CD14-positive monocyte (primary cell): ENCODE data around the gene IGSF9B. TPM values are rescaled to one million over a fixed set of nuclear protein-coding genes. Genes with fewer than 3 reads are reported as not detected.

ENCODE experiments used
- DNase-seq, 3 donors: peaks; one replicate each; pipeline ENCODE4 v3.0.0-alpha.2; 2011 to 2022
- H2AFZ ChIP-seq: 2 replicates; pipeline ENCODE4 v1.6.0; 2012; ENCODE audit warnings: mild to moderate bottlenecking, low read depth, low read length, inconsistent platforms; ENCODE audit not compliant: insufficient read depth, poor library complexity, severe bottlenecking
- H3K27ac ChIP-seq, 2 donors: 1 replicate in 1 of 2; 2 replicates in 1 of 2; pipeline ENCODE4 v1.5.1; 2012 to 2013; ENCODE audit warnings: low read length in 2 of 2, control low read depth in 1 of 2, inconsistent platforms in 1 of 2, low read depth in 1 of 2, mild to moderate bottlenecking in 1 of 2
- H3K27me3 ChIP-seq, 2 donors: one replicate each; pipeline versions ENCODE4 v1.6.0 to v1.6.1; 2011 to 2013; ENCODE audit warnings: low read length in 2 of 2; ENCODE audit not compliant: control insufficient read depth in 2 of 2, insufficient read depth in 2 of 2
- H3K36me3 ChIP-seq, 2 donors: replicated peaks in 1 of 2; 1 replicate in 1 of 2; 2 replicates in 1 of 2; pipeline versions ENCODE4 v1.5.1 to v1.6.1; 2012 to 2013; ENCODE audit warnings: low read length in 2 of 2, control low read depth in 1 of 2, inconsistent platforms in 1 of 2, mild to moderate bottlenecking in 1 of 2; ENCODE audit not compliant: insufficient read depth in 2 of 2, control insufficient read depth in 1 of 2
- H3K4me1 ChIP-seq, 2 donors: 1 replicate in 1 of 2; 2 replicates in 1 of 2; pipeline versions ENCODE4 v1.5.1 to v1.6.1; 2012 to 2013; ENCODE audit warnings: low read length in 2 of 2, control low read depth in 1 of 2, inconsistent platforms in 1 of 2, mild to moderate bottlenecking in 1 of 2, moderate library complexity in 1 of 2; ENCODE audit not compliant: insufficient read depth in 2 of 2, control insufficient read depth in 1 of 2
- H3K4me2 ChIP-seq: replicated peaks from 2 replicates; pipeline ENCODE3; 2012; ENCODE audit warnings: low read length, moderate library complexity, mild to moderate bottlenecking; ENCODE audit not compliant: poor library complexity, severe bottlenecking; ENCODE audit errors: extremely low read depth
- H3K4me3 ChIP-seq, 3 experiments: fragments of 200-600 bp in 1 of 3; sonication (generic) in 1 of 3; replicated peaks in 1 of 3; 1 replicate in 2 of 3; 2 replicates in 1 of 3; pipeline ENCODE4 v1.5.1; 2011 to 2013; ENCODE audit warnings: low read length in 3 of 3, mild to moderate bottlenecking in 3 of 3, control low read depth in 2 of 3, low read depth in 2 of 3, inconsistent platforms in 1 of 3, moderate library complexity in 1 of 3
- H3K79me2 ChIP-seq: 2 replicates; pipeline ENCODE4 v1.6.0; 2012; ENCODE audit warnings: mild to moderate bottlenecking, control low read depth, inconsistent platforms, low read length, moderate library complexity; ENCODE audit not compliant: insufficient read depth
- H3K9ac ChIP-seq: 2 replicates; pipeline ENCODE4 v1.6.0; 2017; ENCODE audit warnings: low read length, mild to moderate bottlenecking; ENCODE audit not compliant: insufficient read depth, poor library complexity, severe bottlenecking
- H3K9me3 ChIP-seq, 2 donors: replicated peaks in 1 of 2; 1 replicate in 1 of 2; 2 replicates in 1 of 2; pipeline versions ENCODE4 v1.5.1 to v1.6.1; 2012 to 2013; ENCODE audit warnings: low read length in 2 of 2, control low read depth in 1 of 2; ENCODE audit not compliant: control insufficient read depth in 1 of 2, insufficient read depth in 1 of 2
- H4K20me1 ChIP-seq: 2 replicates; pipeline ENCODE4 v1.6.0; 2012; ENCODE audit warnings: mild to moderate bottlenecking, low read length, control low read depth, moderate library complexity; ENCODE audit not compliant: insufficient read depth
- H3K27ac Mint-ChIP-seq, 7 donors: one replicate each; pipeline ENCODE4 v1.8.0; 2020; ENCODE audit warnings: mild to moderate bottlenecking in 7 of 7, mixed read lengths in 7 of 7, moderate library complexity in 6 of 7, inconsistent platforms in 2 of 7
- H3K27me3 Mint-ChIP-seq, 3 donors: one replicate each; pipeline ENCODE4 v1.8.0; 2021 to 2022; ENCODE audit warnings: low read depth in 3 of 3, mild to moderate bottlenecking in 3 of 3, mixed read lengths in 3 of 3, moderate library complexity in 3 of 3, inconsistent platforms in 1 of 3
- H3K36me3 Mint-ChIP-seq, 2 donors: one replicate each; pipeline ENCODE4 v1.8.0; 2020; ENCODE audit warnings: mixed read lengths in 2 of 2, inconsistent platforms in 1 of 2, mild to moderate bottlenecking in 1 of 2
- H3K4me1 Mint-ChIP-seq: one replicate; pipeline ENCODE4 v1.8.0; 2020; ENCODE audit warnings: mild to moderate bottlenecking, mixed read lengths
- H3K4me3 Mint-ChIP-seq, 2 donors: one replicate each; pipeline ENCODE4 v1.8.0; 2020; ENCODE audit warnings: mild to moderate bottlenecking in 2 of 2, mixed read lengths in 2 of 2, moderate library complexity in 1 of 2
- H3K9me3 Mint-ChIP-seq, 7 donors: one replicate each; pipeline ENCODE4 v1.8.0; 2020 to 2022; ENCODE audit warnings: mixed read lengths in 7 of 7, mild to moderate bottlenecking in 6 of 7, moderate library complexity in 6 of 7, inconsistent platforms in 2 of 7
- WGBS: methylation state at CpG from one replicate; pipeline ENCODE4 v1.1.5; 2013; ENCODE audit warnings: missing lambda C conversion rate; ENCODE audit not compliant: insufficient coverage; 5-methylcytosine and 5-hydroxymethylcytosine counted together
- intact Hi-C, 2 donors: fragments of 100-400 bp; cut with micrococcal nuclease; formaldehyde crosslinking; loops; one replicate each; pipeline versions ENCODE4 v1.15.0 to v1.15.1; 2023
- polyA plus RNA-seq, 3 donors: library from polyadenylated mRNA; depleted of rRNA in 1 of 3; unstranded in 2 of 3; stranded (reverse) in 1 of 3; fragments of 300-500 nt in 2 of 3; fragments of >200 nt in 1 of 3; fragmentation: Illumina TruSeq in 2 of 3; gene quantifications; 1 replicate in 2 of 3; 2 replicates in 1 of 3; pipeline ENCODE4 v1.2.3, GENCODE V29; 2012 to 2021
- TF ChIP-seq, protein P1 (sequence below): fragments of 200-600 bp; IDR thresholded peaks from one replicate; pipeline ENCODE4 v1.8.0; 2022; ENCODE audit warnings: antibody characterized with exemption, mild to moderate bottlenecking

IGSF9B gene
- polyA plus RNA-seq, 3 donors: not detected

DNA sequence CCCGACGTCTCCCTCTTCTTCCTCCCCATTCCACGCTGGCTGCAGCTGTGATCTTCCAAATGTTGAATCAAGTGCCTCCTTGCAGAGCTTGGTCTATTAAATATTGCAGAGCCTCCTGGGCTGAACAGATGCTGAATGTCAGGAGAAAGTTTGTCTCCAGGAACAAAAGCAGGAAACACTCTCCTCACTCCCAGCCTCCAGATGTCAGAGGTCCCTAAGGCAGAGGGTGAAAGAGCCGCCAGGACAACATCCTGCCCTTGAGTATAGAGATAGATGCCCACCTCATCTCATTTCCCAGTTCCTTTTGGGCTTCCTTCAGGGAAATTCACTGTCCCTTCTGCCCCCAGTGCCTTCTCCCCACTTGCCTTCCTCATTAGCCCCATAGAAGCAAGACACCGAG lies 40.8 kb upstream of the IGSF9B start:
- Mint-ChIP-seq H3K27me3 (peaks cover 4 to 6% (median 5%) of the 10 kb centered on the region in 3 donors), H3K4me3 (no peak overlapping the region), H3K27ac (peak overlapping the region in 1 of 7 donors; percentile 54), H3K36me3 (no peaks in the 10 kb centered on the region), H3K4me1 (no peaks in the 10 kb centered on the region), H3K9me3 (peaks cover 0 to 3% (median 0%) of the 10 kb centered on the region in 7 donors)
- DNase-seq: no peak
- H3K36me3 ChIP-seq: no peaks in the 10 kb centered on the region
- no peak overlapping the region for H3K4me3 ChIP-seq
- H3K27me3 ChIP-seq: no peaks in the 10 kb centered on the region
- H3K79me2 ChIP-seq: no peaks in the 10 kb centered on the region
- no peaks in the 10 kb centered on the region for H3K4me1 ChIP-seq
- 60% methylated on average over 1 of the region's 5 CpGs for WGBS
- TF ChIP-seq, protein P1, sequence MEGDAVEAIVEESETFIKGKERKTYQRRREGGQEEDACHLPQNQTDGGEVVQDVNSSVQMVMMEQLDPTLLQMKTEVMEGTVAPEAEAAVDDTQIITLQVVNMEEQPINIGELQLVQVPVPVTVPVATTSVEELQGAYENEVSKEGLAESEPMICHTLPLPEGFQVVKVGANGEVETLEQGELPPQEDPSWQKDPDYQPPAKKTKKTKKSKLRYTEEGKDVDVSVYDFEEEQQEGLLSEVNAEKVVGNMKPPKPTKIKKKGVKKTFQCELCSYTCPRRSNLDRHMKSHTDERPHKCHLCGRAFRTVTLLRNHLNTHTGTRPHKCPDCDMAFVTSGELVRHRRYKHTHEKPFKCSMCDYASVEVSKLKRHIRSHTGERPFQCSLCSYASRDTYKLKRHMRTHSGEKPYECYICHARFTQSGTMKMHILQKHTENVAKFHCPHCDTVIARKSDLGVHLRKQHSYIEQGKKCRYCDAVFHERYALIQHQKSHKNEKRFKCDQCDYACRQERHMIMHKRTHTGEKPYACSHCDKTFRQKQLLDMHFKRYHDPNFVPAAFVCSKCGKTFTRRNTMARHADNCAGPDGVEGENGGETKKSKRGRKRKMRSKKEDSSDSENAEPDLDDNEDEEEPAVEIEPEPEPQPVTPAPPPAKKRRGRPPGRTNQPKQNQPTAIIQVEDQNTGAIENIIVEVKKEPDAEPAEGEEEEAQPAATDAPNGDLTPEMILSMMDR: no peak
- H3K4me2 ChIP-seq: no peak overlapping the region
- no peaks in the 10 kb centered on the region for H3K9me3 ChIP-seq
- intact Hi-C loops: no loop called here
- no peaks in the 10 kb centered on the region for H4K20me1 ChIP-seq
- H3K27ac ChIP-seq: no peak overlapping the region
- no peak overlapping the region for H2AFZ ChIP-seq
- no peak overlapping the region for H3K9ac ChIP-seq

GRCh38 chr11:133996671-133997070 lies 39.9 kb upstream of the IGSF9B start:
- Histone ChIP-seq H2AFZ (no peak overlapping the region), H3K27ac (no peak overlapping the region), H3K27me3 (no peaks in the 10 kb centered on the region), H3K9me3 (no peaks in the 10 kb centered on the region), H3K79me2 (no peaks in the 10 kb centered on the region), H3K36me3 (no peaks in the 10 kb centered on the region), H3K4me2 (no peak overlapping the region), H3K4me1 (no peaks in the 10 kb centered on the region), H4K20me1 (no peaks in the 10 kb centered on the region), H3K4me3 (no peak overlapping the region), H3K9ac (no peak overlapping the region)
- TF ChIP-seq, protein P1: no peak
- Mint-ChIP-seq H3K27ac (no peak overlapping the region), H3K9me3 (peaks cover 0 to 3% (median 0%) of the 10 kb centered on the region in 7 donors), H3K4me3 (no peak overlapping the region), H3K4me1 (no peaks in the 10 kb centered on the region), H3K27me3 (peaks cover 4 to 8% (median 5%) of the 10 kb centered on the region in 3 donors), H3K36me3 (no peaks in the 10 kb centered on the region)
- DNase-seq: no peak
- intact Hi-C loops: no loop called here
- 91% methylated on average over 10 of the region's 10 CpGs for WGBS
